ENCODE measurements around the gene OST4.

OST4 gene

DNA sequence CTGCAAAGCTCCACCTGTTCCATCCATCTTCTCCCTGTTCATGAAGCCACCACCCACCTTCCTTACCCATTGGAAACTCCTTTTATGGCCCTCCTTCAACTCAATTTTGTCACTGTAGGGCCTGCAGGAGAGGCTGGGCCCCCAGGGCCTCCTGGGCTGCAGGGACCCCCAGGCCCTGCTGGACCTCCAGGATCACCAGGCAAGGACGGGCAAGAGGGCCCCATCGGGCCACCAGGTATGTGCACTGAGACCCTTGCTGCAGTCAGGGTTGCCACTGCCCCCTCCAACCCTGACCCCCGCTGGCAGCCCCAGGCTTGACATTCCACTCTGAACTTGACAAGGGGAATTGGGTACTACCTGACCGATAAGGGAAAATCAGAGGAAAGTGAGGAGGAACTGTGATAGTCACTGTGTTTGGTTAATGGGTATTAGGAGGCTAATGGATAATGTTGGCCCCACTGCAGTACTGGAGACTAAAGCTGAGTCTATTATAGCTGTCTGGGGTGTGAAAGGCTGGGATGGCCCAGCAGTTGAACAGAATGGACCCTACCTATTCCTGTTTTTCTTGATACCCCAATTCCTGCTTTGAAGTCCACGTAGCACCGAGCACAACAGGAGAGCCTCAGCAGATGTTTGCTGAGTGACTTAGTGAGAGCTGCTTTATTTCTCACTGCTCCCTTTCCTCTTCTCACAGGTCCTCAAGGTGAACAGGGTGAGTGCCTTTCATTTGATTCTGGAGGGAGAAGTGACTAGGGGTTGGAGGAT lies 13.0 kb upstream of the OST4 start:
- TF ChIP-seq, protein P1, sequence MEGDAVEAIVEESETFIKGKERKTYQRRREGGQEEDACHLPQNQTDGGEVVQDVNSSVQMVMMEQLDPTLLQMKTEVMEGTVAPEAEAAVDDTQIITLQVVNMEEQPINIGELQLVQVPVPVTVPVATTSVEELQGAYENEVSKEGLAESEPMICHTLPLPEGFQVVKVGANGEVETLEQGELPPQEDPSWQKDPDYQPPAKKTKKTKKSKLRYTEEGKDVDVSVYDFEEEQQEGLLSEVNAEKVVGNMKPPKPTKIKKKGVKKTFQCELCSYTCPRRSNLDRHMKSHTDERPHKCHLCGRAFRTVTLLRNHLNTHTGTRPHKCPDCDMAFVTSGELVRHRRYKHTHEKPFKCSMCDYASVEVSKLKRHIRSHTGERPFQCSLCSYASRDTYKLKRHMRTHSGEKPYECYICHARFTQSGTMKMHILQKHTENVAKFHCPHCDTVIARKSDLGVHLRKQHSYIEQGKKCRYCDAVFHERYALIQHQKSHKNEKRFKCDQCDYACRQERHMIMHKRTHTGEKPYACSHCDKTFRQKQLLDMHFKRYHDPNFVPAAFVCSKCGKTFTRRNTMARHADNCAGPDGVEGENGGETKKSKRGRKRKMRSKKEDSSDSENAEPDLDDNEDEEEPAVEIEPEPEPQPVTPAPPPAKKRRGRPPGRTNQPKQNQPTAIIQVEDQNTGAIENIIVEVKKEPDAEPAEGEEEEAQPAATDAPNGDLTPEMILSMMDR (IDR thresholded peaks at IDR 0.05; ENCODE audit: insufficient read depth, low read length, missing control alignments): no peak
- no peak overlapping the region for H3K4me3 ChIP-seq (ENCODE audit: low read depth, low read length)
- DNase-seq (ENCODE audit: low read depth, low spot score): no peak
- ChIA-PET POLR2A (interaction anchor here (4.6 kb wide), 1 partner anchor 13 kb away, joined by 28 read pairs; the partner anchor contains the start of gene OST4), CTCF (interaction anchor here (0.6 to 10.3 kb wide), 15 partner anchors 8 to 533 kb away, joined by 3 to 73 read pairs (median 5); partner anchors contain the start of genes AGBL5 and TMEM214)

DNA sequence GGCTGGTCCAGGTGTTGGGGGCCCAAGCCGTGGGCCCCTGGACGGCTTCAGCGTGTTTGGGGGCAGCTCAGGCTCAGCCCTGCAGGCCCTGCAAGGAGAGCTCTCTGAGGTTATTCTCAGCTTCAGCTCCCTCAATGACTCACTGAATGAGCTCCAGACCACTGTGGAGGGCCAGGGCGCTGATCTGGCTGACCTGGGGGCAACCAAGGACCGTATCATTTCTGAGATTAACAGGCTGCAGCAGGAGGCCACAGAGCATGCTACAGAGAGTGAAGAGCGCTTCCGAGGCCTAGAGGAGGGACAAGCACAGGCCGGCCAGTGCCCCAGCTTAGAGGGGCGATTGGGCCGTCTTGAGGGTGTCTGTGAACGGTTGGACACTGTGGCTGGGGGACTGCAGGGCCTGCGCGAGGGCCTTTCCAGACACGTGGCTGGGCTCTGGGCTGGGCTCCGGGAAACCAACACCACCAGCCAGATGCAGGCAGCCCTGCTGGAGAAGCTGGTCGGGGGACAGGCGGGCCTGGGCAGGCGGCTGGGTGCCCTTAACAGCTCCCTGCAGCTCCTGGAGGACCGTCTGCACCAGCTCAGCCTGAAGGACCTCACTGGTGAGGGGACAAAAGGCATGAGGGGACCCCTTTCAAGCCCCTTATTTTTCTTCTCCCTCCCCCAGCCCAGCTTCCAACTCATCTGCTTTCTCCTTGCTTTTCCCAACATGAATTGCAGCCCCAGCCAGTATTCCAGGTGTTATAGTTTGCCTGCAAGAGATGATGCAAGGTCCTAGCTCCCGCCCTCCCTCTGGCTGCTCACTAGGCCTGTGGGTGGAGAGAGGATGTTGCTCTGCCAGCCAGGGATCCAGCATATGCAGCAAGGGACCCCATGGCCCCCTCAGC lies 12.2 kb upstream of the OST4 start:
- no peak for DNase-seq (ENCODE audit: low read depth, low spot score)
- TF ChIP-seq, protein P1 (IDR thresholded peaks at IDR 0.05; ENCODE audit: insufficient read depth, low read length, missing control alignments): no peak
- CTCF ChIA-PET: interaction anchor here (0.6 to 10.3 kb wide), 12 partner anchors 10 to 197 kb away, joined by 3 to 73 read pairs (median 4); partner anchors contain the start of gene AGBL5
- no peak overlapping the region for H3K4me3 ChIP-seq (ENCODE audit: low read depth, low read length)
- POLR2A ChIA-PET: interaction anchor here (1.3 to 4.6 kb wide), 2 partner anchors 12 to 33 kb away, joined by 5 to 28 read pairs; partner anchors contain the start of gene OST4

DNA sequence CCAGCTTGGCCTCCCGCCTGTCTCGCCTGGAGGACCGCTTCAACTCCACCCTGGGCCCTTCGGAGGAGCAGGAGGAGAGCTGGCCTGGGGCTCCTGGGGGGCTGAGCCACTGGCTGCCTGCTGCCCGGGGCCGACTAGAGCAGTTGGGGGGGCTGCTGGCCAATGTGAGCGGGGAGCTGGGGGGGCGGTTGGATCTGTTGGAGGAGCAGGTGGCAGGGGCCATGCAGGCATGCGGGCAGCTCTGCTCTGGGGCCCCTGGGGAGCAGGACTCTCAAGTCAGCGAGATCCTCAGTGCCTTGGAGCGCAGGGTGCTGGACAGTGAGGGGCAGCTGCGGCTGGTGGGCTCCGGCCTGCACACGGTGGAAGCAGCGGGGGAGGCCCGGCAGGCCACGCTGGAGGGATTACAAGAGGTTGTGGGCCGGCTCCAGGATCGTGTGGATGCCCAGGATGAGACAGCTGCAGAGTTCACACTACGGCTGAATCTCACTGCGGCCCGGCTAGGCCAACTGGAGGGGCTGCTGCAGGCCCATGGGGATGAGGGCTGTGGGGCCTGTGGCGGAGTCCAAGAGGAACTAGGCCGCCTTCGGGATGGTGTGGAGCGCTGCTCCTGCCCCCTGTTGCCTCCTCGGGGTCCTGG lies 11.4 kb upstream of the OST4 start:
- no peak overlapping the region for H3K4me3 ChIP-seq (ENCODE audit: low read depth, low read length)
- TF ChIP-seq, protein P1 (IDR thresholded peaks at IDR 0.05; ENCODE audit: insufficient read depth, low read length, missing control alignments): no peak
- POLR2A ChIA-PET: interaction anchor here (1.0 to 4.6 kb wide), 3 partner anchors 10 to 32 kb away, joined by 3 to 28 read pairs (median 5); partner anchors contain the start of gene OST4
- CTCF ChIA-PET: interaction anchor here (1.0 to 10.3 kb wide), 10 partner anchors 9 to 121 kb away, joined by 3 to 73 read pairs (median 10); partner anchors contain the start of gene AGBL5
- no peak for DNase-seq (ENCODE audit: low read depth, low spot score)

DNA sequence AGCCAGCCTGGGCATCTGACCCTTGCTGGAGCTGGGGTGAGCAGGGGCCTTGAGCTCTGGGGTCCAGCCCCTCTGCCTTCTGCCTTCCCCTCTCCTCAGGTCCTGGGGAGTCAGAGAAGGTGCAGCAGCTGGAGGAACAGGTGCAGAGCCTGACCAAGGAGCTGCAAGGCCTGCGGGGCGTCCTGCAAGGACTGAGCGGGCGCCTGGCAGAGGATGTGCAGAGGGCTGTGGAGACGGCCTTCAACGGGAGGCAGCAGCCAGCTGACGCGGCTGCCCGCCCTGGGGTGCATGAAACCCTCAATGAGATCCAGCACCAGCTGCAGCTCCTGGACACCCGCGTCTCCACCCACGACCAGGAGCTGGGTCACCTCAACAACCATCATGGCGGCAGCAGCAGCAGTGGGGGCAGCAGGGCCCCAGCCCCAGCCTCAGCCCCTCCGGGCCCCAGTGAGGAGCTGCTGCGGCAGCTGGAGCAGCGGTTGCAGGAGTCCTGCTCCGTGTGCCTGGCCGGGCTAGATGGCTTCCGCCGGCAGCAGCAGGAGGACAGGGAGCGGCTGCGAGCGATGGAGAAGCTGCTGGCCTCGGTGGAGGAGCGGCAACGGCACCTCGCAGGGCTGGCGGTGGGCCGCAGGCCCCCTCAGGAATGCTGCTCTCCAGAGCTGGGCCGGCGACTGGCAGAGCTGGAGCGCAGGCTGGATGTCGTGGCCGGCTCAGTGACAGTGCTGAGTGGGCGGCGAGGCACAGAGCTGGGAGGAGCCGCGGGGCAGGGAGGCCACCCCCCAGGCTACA lies 10.7 kb upstream of the OST4 start:
- no peak overlapping the region for H3K4me3 ChIP-seq (ENCODE audit: low read depth, low read length)
- no peak for DNase-seq (ENCODE audit: low read depth, low spot score)
- ChIA-PET CTCF (interaction anchor here (0.7 to 10.3 kb wide), 11 partner anchors 9 to 236 kb away, joined by 3 to 73 read pairs (median 7); partner anchors contain the start of gene AGBL5), POLR2A (interaction anchor here (1.0 to 4.6 kb wide), 4 partner anchors 10 to 32 kb away, joined by 3 to 28 read pairs (median 10); partner anchors contain the start of genes AGBL5 and OST4)
- TF ChIP-seq, protein P1 (IDR thresholded peaks at IDR 0.05; ENCODE audit: insufficient read depth, low read length, missing control alignments): no peak

DNA sequence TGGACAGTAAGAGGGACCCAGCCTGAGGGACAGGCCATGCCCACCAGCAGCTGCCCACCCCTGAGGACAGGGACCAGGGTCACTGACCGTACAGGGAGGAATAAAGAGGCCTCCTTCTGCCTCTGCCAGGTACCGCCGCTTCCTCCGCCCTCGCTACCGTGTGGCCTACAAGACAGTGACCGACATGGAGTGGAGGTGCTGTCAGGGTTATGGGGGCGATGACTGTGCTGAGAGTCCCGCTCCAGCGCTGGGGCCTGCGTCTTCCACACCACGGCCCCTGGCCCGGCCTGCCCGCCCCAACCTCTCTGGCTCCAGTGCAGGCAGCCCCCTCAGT lies 9.1 kb upstream of the OST4 start:
- no peak for DNase-seq (ENCODE audit: low read depth, low spot score)
- ChIA-PET CTCF (interaction anchor here (0.9 to 10.3 kb wide), 22 partner anchors 8 to 234 kb away, joined by 3 to 73 read pairs (median 4); partner anchors contain the start of gene OST4), POLR2A (interaction anchor here (0.9 to 4.6 kb wide), 5 partner anchors 9 to 30 kb away, joined by 3 to 28 read pairs (median 15); partner anchors contain the start of genes AGBL5 and OST4)
- H3K4me3 ChIP-seq (ENCODE audit: low read depth, low read length): peak overlapping the region; percentile 95
- TF ChIP-seq, protein P1 (IDR thresholded peaks at IDR 0.05; ENCODE audit: insufficient read depth, low read length, missing control alignments): no peak
